ENCODE data around the gene MAD2L1BP.

MAD2L1BP gene

GRCh38 chr6:43667245-43668150 lies 31.9 kb downstream of the MAD2L1BP start:
- DNase-seq: peak; percentile 79

GRCh38 chr6:43668151-43669028 lies 32.8 kb downstream of the MAD2L1BP start:
- peak; percentile 19 for DNase-seq

GRCh38 chr6:43669050-43669921 lies 33.6 kb downstream of the MAD2L1BP start:
- DNase-seq: no peak

- no peak for DNase-seq
Observed at GRCh38 chr6:43669922-43670622, 34.4 kb downstream of the MAD2L1BP start.

- no peak for DNase-seq
Observed at GRCh38 chr6:43670623-43670986, 35.0 kb downstream of the MAD2L1BP start.

GRCh38 chr6:43671011-43671800 lies 35.6 kb downstream of the MAD2L1BP start:
- no peak for DNase-seq

GRCh38 chr6:43671801-43672690 lies 36.4 kb downstream of the MAD2L1BP start:
- DNase-seq: no peak

GRCh38 chr6:43673444-43674084 lies 37.9 kb downstream of the MAD2L1BP start:
- no peak for DNase-seq

- no peak for DNase-seq
Observed at GRCh38 chr6:43674291-43674690, 38.7 kb downstream of the MAD2L1BP start.

GRCh38 chr6:43674921-43675320 lies 39.3 kb downstream of the MAD2L1BP start:
- DNase-seq: no peak

- DNase-seq: no peak
Observed at GRCh38 chr6:43676962-43677606, 41.4 kb downstream of the MAD2L1BP start.

- no peak for DNase-seq
Observed at GRCh38 chr6:43677759-43678158, 42.1 kb downstream of the MAD2L1BP start.

GRCh38 chr6:43678341-43678740 lies 42.7 kb downstream of the MAD2L1BP start:
- no peak for DNase-seq

GRCh38 chr6:43679057-43679456 lies 43.4 kb downstream of the MAD2L1BP start:
- no peak for DNase-seq

GRCh38 chr6:43680308-43681200 lies 44.9 kb downstream of the MAD2L1BP start:
- DNase-seq: no peak

GRCh38 chr6:43681303-43681702 lies 45.7 kb downstream of the MAD2L1BP start:
- no peak for DNase-seq

GRCh38 chr6:43682724-43683429 lies 47.2 kb downstream of the MAD2L1BP start:
- DNase-seq: no peak

All from T-helper 9 cell (primary cell).